Right lobe of liver (tissue), 4 donors: ENCODE data around the gene BCL2A1.

Experiments
- POLR2A ChIP-seq: fragments of 450-650 bp; IDR thresholded peaks from one replicate; pipeline ENCODE4 v1.6.1; 2017; ENCODE audit warnings: antibody characterized with exemption, mild to moderate bottlenecking
- TF ChIP-seq, protein P1 (sequence below), 4 donors: fragments of 200-600 bp in 3 of 4; fragments of 450-650 bp in 1 of 4; IDR thresholded peaks; one replicate each; pipeline versions ENCODE4 v1.5.1 to v1.8.0; 2016 to 2022; ENCODE audit warnings: antibody characterized with exemption in 4 of 4, mild to moderate bottlenecking in 2 of 4
- donor health status: DM: no; HTN: no; CAD: no.
- donor health status: DM: no; HTN: no; CAD: no.
- donor health status: DM: no; HTN: yes; CAD: no.

DNA sequence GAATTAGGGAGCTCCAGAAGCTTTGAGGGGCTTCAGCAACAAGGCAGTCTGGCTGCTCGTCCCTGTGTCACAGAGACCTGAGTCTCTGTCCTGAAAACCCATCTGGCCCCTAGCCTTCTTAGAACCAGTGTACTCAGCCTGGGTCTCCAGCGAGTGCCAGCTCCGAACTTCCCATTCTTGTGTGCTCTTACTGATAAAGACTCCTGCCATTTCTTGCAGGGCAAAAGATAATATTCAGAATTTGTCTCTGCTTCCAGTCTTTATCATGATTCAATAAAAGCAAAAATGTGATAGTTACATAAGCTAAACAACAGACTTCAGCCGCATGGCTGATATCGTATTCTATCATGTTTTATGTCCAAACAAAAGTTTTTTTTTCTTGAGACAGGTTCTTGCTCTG, 36.0 kb upstream of the BCL2A1 start:
- TF ChIP-seq, protein P1, sequence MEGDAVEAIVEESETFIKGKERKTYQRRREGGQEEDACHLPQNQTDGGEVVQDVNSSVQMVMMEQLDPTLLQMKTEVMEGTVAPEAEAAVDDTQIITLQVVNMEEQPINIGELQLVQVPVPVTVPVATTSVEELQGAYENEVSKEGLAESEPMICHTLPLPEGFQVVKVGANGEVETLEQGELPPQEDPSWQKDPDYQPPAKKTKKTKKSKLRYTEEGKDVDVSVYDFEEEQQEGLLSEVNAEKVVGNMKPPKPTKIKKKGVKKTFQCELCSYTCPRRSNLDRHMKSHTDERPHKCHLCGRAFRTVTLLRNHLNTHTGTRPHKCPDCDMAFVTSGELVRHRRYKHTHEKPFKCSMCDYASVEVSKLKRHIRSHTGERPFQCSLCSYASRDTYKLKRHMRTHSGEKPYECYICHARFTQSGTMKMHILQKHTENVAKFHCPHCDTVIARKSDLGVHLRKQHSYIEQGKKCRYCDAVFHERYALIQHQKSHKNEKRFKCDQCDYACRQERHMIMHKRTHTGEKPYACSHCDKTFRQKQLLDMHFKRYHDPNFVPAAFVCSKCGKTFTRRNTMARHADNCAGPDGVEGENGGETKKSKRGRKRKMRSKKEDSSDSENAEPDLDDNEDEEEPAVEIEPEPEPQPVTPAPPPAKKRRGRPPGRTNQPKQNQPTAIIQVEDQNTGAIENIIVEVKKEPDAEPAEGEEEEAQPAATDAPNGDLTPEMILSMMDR (IDR thresholded peaks at IDR 0.05), result no peak
- no peak for TF ChIP-seq POLR2A
